Astrocyte (in vitro differentiated cells and primary cell): ENCODE measurements around the gene TNRC6A.

Source experiments
- CTCF ChIP-seq: IDR thresholded peaks from 2 replicates; pipeline ENCODE4 v1.5.1; 2011; ENCODE audit warnings: low read depth, mild to moderate bottlenecking, inconsistent platforms, low read length, moderate library complexity; ENCODE audit not compliant: insufficient read depth
- EZH2 ChIP-seq: IDR thresholded peaks from 2 replicates; pipeline ENCODE4 v1.6.1; 2012; ENCODE audit warnings: mild to moderate bottlenecking, low read length, inconsistent platforms; ENCODE audit not compliant: insufficient read depth

- TF ChIP-seq CTCF (no peak), EZH2 (no peak)
Observed at GRCh38 chr16:24718967-24719521, 10.4 kb upstream of the TNRC6A start.
